Heart left ventricle (tissue), 16 donors: ENCODE measurements around the gene BLMH. TPM values are rescaled to one million over a fixed set of nuclear protein-coding genes. Genes with fewer than 3 reads are reported as not detected.

Source experiments
- ATAC-seq, 4 donors: fragments of 200-7000 bp; cut with Tn5 transposase; one replicate each; pipeline ENCODE4 v1.9.1; 2020 to 2022; ENCODE audit warnings: moderate library complexity in 4 of 4, mild to moderate bottlenecking in 3 of 4, moderate number of reproducible peaks in 1 of 4
- DNase-seq, 5 donors: peaks; one replicate each; pipeline ENCODE4 v3.0.0-alpha.2; 2020
- H3K27ac ChIP-seq, 12 donors: fragments of 200-600 bp; sonication (generic) in 4 of 12; one replicate each; pipeline versions ENCODE4 v1.5.0 to v1.8.0; 2016 to 2022; ENCODE audit warnings: mild to moderate bottlenecking in 2 of 12
- H3K27me3 ChIP-seq, 9 donors: fragments of 200-600 bp; sonication (generic) in 2 of 9; one replicate each; pipeline versions ENCODE4 v1.5.1 to v1.8.0; 2016 to 2022; ENCODE audit warnings: mild to moderate bottlenecking in 3 of 9
- H3K36me3 ChIP-seq, 9 donors: fragments of 200-600 bp; sonication (generic) in 2 of 9; one replicate each; pipeline versions ENCODE4 v1.5.0 to v1.8.0; 2018 to 2022; ENCODE audit warnings: mild to moderate bottlenecking in 2 of 9
- H3K4me1 ChIP-seq, 12 donors: fragments of 200-600 bp; sonication (generic) in 4 of 12; one replicate each; pipeline versions ENCODE4 v1.5.0 to v1.8.0; 2016 to 2022; ENCODE audit warnings: mild to moderate bottlenecking in 3 of 12
- H3K4me3 ChIP-seq, 12 donors: fragments of 200-600 bp; sonication (generic) in 4 of 12; one replicate each; pipeline versions ENCODE4 v1.5.0 to v1.8.0; 2017 to 2022; ENCODE audit warnings: mild to moderate bottlenecking in 9 of 12, moderate library complexity in 4 of 12
- H3K9me3 ChIP-seq, 12 donors: fragments of 200-600 bp; sonication (generic) in 4 of 12; one replicate each; pipeline versions ENCODE4 v1.5.0 to v1.8.0; 2016 to 2022; ENCODE audit warnings: mild to moderate bottlenecking in 1 of 12
- POLR2A ChIP-seq, 2 donors: fragments of 450-650 bp; IDR thresholded peaks; one replicate each; pipeline ENCODE4 v1.6.1; 2017; ENCODE audit warnings: antibody characterized with exemption in 2 of 2, mild to moderate bottlenecking in 2 of 2, moderate library complexity in 2 of 2
- WGBS, 4 donors: extraction: QIAGEN DNeasy Blood & Tissue Kit in 2 of 4; methylation state at CpG; one replicate each; pipeline versions ENCODE4 v1.1.5 to v1.1.7; 2013 to 2018; 5-methylcytosine and 5-hydroxymethylcytosine counted together
- intact Hi-C, 10 donors: fragments of 100-400 bp; cut with DNase I; formaldehyde crosslinking; loops; one replicate each; pipeline versions ENCODE4 v1.11.1 to v1.14.2; 2022
- polyA plus RNA-seq, 2 donors: library from polyadenylated mRNA; stranded (reverse); fragments of 200-250 nt; gene quantifications; one replicate each; pipeline ENCODE4 v1.2.3, GENCODE V29; 2013
- total RNA-seq, 9 donors: library from RNA; depleted of rRNA in 2 of 9; stranded (reverse); fragments of >200 nt in 2 of 9; fragmentation: NEBNext Ultra II Directional in 3 of 9; extraction: Animal tissue kit (Norgen Biotek cat#: 25700) in 3 of 9; gene quantifications; one replicate each; pipeline versions ENCODE4 v1.1.0 to v1.2.4, GENCODE V29; 2016 to 2023
- TF ChIP-seq, protein P1 (sequence below), 12 donors: fragments of 200-600 bp; sonication (generic) in 4 of 12; IDR thresholded peaks; one replicate each; pipeline versions ENCODE4 v1.5.0 to v1.8.0; 2018 to 2022; ENCODE audit warnings: antibody characterized with exemption in 12 of 12, mild to moderate bottlenecking in 5 of 12
- donor health status: ischemic (EF 13 %, LVEDD 7.1; RV severe dilation, severe dysfunction).
- donor health status: healthy with polysubstance abuse.
- donor health status: DM: no; HTN: yes; CAD: no.
- donor health status: DM: no; HTN: no; CAD: no.
- donor health status: ischemic (EF 25% LVEDD 6.9; RV normal size, moderate dysfunction).
- donor health status: ischemic (EF 25% LVEDD 5.7; RV mildly dilated, moderate dysfunction).
- donor health status: healthy.
- donor health status: DM: yes; HTN: yes; CAD: no.
- donor health status: ischemic (EF 35%, LVEDD 5.7; RV mildly dilated, moderate dysfunction).
- donor health status: nonischemic (EF 11% LVEDD 7.7; RV severe dilation, severe dysfunction).
- donor health status: DM: yes; HTN: yes; CAD: no.
- donor health status: PGD.
- donor health status: ischemic (EF 29% LVEDD 5.4; RV normal size, mild dysfunction).
- donor health status: nonischemic (EF 23%, LVEDD 6.1; RV moderate dilation, normal function).

Gene BLMH
- total and polyA plus RNA-seq, 11 donors, result 5.3 to 26.2 (median 15.4) TPM

DNA sequence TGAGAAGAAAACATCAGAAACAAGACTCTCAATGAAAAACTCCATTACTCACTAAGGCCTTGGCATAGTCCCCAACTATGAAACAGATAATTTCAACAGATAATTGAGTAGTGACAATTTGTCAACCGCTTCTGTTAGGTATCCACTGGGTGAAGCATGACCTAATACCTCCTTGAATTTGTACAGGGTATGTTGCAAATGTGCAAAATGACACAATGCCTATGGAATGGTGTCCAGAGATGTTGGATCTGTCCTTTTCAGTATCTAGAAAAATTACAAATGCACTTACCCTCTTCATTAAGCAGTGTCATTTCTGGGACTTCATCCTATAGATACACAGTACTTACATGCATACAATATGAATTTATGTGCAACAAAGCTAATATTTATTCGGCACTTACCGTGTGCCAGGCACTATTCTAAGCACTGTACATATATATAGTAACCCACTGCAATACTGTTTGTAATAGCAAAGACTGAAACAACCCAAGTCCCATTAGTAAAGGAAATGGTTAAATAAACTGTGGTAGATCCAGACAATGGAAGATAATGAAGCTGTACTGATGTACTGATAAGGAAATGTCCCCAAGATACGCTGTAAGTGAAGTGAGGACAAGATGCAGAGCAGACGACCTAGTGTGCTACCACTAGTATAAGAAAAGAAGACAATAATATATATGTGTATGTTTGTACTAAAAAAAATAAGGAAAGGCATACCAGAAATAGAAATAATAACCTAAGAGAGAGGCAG is 34.8 kb downstream of the BLMH start:
- TF ChIP-seq POLR2A (IDR thresholded peaks at IDR 0.05), result no peak
- TF ChIP-seq, protein P1, sequence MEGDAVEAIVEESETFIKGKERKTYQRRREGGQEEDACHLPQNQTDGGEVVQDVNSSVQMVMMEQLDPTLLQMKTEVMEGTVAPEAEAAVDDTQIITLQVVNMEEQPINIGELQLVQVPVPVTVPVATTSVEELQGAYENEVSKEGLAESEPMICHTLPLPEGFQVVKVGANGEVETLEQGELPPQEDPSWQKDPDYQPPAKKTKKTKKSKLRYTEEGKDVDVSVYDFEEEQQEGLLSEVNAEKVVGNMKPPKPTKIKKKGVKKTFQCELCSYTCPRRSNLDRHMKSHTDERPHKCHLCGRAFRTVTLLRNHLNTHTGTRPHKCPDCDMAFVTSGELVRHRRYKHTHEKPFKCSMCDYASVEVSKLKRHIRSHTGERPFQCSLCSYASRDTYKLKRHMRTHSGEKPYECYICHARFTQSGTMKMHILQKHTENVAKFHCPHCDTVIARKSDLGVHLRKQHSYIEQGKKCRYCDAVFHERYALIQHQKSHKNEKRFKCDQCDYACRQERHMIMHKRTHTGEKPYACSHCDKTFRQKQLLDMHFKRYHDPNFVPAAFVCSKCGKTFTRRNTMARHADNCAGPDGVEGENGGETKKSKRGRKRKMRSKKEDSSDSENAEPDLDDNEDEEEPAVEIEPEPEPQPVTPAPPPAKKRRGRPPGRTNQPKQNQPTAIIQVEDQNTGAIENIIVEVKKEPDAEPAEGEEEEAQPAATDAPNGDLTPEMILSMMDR (IDR thresholded peaks at IDR 0.05), result no peak
- Histone ChIP-seq H3K27ac (no peak overlapping the region), H3K4me3 (no peak overlapping the region), H3K36me3 (peaks cover 0 to 89% (median 62%) of the 10 kb centered on the region in 9 donors), H3K4me1 (peaks cover 0 to 19% (median 0%) of the 10 kb centered on the region in 12 donors), H3K9me3 (no peaks in the 10 kb centered on the region), H3K27me3 (no peaks in the 10 kb centered on the region)
- intact Hi-C loops, result loop anchor here in 1 of 10 donors (10.0 kb wide), 1 partner anchor 62 kb away; no protein-coding TSS in a partner anchor
- no peak for DNase-seq
- 55 to 62% (median 58%) methylated on average over 5 of the region's 5 CpGs for WGBS, 4 donors
- peak in 1 of 4 donors; percentile 50 for ATAC-seq

DNA sequence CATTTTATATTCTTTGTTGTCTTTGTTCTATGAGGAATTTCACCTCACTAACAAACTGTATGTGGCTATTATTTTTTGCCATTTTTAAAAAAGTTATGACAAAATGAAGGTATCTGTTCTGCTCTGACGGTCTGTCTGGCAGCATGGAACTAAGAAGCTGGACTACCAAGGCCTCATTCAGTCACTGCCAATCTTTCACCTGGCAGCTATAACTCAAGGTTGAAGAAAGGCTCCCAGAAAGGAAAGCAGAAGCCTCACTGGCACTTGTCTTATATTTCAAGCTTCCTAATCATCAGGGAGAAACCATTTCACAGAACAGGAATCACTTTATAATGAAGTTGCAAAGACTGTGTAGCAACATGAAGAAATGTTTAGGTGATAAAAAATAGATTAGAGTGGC is 37.6 kb downstream of the BLMH start:
- H3K4me1 ChIP-seq, result peaks cover 0 to 19% (median 0%) of the 10 kb centered on the region in 12 donors
- 79 to 86% (median 82%) methylated on average over 1 of the region's 1 CpG for WGBS, 4 donors
- peaks cover 0 to 89% (median 64%) of the 10 kb centered on the region in 9 donors for H3K36me3 ChIP-seq
- ATAC-seq, result no peak
- no peak overlapping the region for H3K4me3 ChIP-seq
- H3K27ac ChIP-seq, result no peak overlapping the region
- no peak for DNase-seq
- TF ChIP-seq, protein P1 (IDR thresholded peaks at IDR 0.05), result no peak
- TF ChIP-seq POLR2A (IDR thresholded peaks at IDR 0.05), result no peak
- H3K27me3 ChIP-seq, result no peaks in the 10 kb centered on the region
- intact Hi-C loops, result loop anchor here in 1 of 10 donors (10.0 kb wide), 1 partner anchor 59 kb away; no protein-coding TSS in a partner anchor
- no peaks in the 10 kb centered on the region for H3K9me3 ChIP-seq

DNA sequence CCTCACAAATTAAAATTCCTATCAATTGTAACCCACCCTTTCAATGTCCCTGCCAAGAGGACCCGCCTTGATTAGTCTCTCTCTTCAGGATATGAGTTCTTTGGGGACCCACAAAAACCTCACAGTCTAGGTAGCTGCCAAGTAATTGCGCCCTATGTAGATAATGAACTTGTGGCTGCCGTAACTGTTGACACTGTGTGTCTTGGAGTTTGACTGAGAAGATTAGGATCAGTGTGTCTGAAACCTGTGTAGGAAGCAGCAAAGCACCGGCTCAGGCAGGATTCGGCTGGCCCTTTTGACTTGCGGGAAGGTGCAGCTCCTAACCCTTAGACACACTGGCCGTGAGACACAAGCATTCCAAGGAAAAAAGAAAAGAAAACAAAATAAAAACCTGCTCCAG is 38.4 kb downstream of the BLMH start:
- Histone ChIP-seq H3K4me3 (no peak overlapping the region), H3K4me1 (peaks cover 0 to 23% (median 0%) of the 10 kb centered on the region in 12 donors), H3K36me3 (peaks cover 0 to 89% (median 67%) of the 10 kb centered on the region in 9 donors), H3K27ac (no peak overlapping the region), H3K9me3 (no peaks in the 10 kb centered on the region), H3K27me3 (no peaks in the 10 kb centered on the region)
- intact Hi-C loops, result loop anchor here in 1 of 10 donors (10.0 kb wide), 1 partner anchor 59 kb away; no protein-coding TSS in a partner anchor
- no peak for TF ChIP-seq POLR2A (IDR thresholded peaks at IDR 0.05)
- TF ChIP-seq, protein P1 (IDR thresholded peaks at IDR 0.05), result no peak
- DNase-seq (no peak), ATAC-seq (no peak)
- WGBS, 4 donors, result 70 to 79% (median 74%) methylated on average over 7 of the region's 7 CpGs

DNA sequence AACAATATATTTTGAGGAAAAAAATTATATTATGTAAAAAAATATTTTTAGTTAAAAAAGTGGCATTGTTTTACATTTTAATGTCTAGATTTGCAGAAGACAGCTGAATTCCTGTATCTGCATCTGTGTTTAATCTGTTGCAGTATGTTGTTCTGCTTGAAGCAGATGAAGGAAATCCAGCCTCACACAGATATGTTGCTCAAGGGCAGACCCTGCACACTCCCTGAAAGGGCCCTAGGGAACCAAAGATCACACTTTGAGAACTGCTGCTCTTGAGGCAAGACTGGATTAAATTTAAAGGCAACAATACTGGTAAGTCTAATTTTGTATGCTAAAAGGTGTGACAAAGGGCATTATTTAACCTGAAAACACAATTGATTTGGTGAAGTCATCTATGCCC is 39.8 kb downstream of the BLMH start:
- H3K9me3 ChIP-seq, result no peaks in the 10 kb centered on the region
- DNase-seq (no peak), ATAC-seq (no peak)
- H3K36me3 ChIP-seq, result peaks cover 0 to 90% (median 68%) of the 10 kb centered on the region in 9 donors
- H3K27me3 ChIP-seq, result no peaks in the 10 kb centered on the region
- TF ChIP-seq, protein P1 (IDR thresholded peaks at IDR 0.05), result no peak
- TF ChIP-seq POLR2A (IDR thresholded peaks at IDR 0.05), result no peak
- H3K27ac ChIP-seq, result no peak overlapping the region
- H3K4me1 ChIP-seq, result peaks cover 0 to 18% (median 0%) of the 10 kb centered on the region in 12 donors
- intact Hi-C loops, result loop anchor here in 1 of 10 donors (10.0 kb wide), 1 partner anchor 57 kb away; no protein-coding TSS in a partner anchor
- H3K4me3 ChIP-seq, result no peak overlapping the region
